Measurements from ENCODE around the gene CAMK2N2.

CAMK2N2 gene

DNA sequence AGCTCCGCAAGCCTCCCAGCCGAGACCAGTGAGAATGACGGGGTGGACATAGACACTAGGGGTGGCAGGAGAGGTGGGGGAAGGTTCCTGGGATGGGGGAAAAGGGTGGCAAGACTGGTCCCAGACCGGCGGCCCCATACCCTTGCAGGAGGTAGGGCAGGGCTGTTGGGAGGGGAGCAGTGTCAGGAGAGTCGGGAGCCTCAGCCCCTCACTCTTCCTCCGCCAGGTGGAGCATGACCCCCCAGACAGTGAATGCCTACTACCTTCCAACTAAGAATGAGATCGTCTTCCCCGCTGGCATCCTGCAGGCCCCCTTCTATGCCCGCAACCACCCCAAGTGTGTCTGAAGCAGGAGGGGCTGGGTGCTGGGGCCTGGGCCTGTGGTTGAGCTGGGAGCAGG is 29.0 kb upstream of the CAMK2N2 start:
- Histone ChIP-seq H2AFZ (ENCODE audit: low read length) (no peak overlapping the region), H3K27me3 (replicated peaks; ENCODE audit: insufficient read depth, low read length) (peaks cover 45% of the 10 kb centered on the region), H3K79me2 (ENCODE audit: low read length) (no peaks in the 10 kb centered on the region), H3K4me2 (ENCODE audit: low read depth, low read length) (no peak overlapping the region), H3K4me3 (ENCODE audit: low read length) (no peak overlapping the region), H3K9me2 (replicated peaks; ENCODE audit: insufficient read depth, low read length) (no peaks in the 10 kb centered on the region), H3F3A (ENCODE audit: insufficient read depth, low read length) (no peaks in the 10 kb centered on the region), H3K36me3 (replicated peaks; ENCODE audit: insufficient read depth, low read length) (no peaks in the 10 kb centered on the region), H3K27ac (ENCODE audit: low read length) (no peak overlapping the region), H3K9me3 (replicated peaks; ENCODE audit: insufficient read depth, low read length) (no peaks in the 10 kb centered on the region), H4K20me1 (ENCODE audit: insufficient read depth, low read length) (no peaks in the 10 kb centered on the region), H3K9ac (ENCODE audit: low read length) (no peak overlapping the region), H3K4me1 (ENCODE audit: low read length) (no peaks in the 10 kb centered on the region)
- TF ChIP-seq EZH2 (optimal IDR thresholded peaks at IDR 0.05; ENCODE audit: low read depth, low read length) (no peak), EZH2phosphoT487 (IDR thresholded peaks at IDR 0.05; ENCODE audit: low read length) (no peak)
- TF ChIP-seq, protein P1, sequence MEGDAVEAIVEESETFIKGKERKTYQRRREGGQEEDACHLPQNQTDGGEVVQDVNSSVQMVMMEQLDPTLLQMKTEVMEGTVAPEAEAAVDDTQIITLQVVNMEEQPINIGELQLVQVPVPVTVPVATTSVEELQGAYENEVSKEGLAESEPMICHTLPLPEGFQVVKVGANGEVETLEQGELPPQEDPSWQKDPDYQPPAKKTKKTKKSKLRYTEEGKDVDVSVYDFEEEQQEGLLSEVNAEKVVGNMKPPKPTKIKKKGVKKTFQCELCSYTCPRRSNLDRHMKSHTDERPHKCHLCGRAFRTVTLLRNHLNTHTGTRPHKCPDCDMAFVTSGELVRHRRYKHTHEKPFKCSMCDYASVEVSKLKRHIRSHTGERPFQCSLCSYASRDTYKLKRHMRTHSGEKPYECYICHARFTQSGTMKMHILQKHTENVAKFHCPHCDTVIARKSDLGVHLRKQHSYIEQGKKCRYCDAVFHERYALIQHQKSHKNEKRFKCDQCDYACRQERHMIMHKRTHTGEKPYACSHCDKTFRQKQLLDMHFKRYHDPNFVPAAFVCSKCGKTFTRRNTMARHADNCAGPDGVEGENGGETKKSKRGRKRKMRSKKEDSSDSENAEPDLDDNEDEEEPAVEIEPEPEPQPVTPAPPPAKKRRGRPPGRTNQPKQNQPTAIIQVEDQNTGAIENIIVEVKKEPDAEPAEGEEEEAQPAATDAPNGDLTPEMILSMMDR (IDR thresholded peaks at IDR 0.05; ENCODE audit: low read length) = no peak
- DNase-seq = no peak

DNA sequence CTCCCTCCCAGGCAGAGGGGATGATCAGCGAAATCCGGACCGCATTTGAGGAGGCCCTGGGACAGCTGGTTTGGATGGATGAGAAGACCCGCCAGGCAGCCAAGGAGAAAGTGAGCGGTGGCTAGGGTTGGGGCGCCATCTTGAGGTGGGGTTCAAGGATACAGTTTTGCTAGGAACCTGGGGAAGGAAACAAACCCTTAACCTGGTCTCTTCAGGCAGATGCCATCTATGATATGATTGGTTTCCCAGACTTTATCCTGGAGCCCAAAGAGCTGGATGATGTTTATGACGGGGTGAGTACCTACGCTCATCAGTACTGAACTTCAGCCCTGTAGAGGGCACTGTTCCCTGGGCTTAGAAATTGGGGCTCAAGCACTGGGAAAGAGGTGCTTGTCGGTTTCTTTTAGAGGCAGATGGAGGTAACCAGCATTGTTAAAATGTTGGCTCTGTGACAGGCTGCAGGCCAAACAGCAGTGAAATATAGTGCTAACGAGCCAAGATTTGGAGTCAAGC is 28.1 kb upstream of the CAMK2N2 start:
- Histone ChIP-seq H3K4me2 (ENCODE audit: low read depth, low read length) (no peak overlapping the region), H3K9me2 (replicated peaks; ENCODE audit: insufficient read depth, low read length) (no peaks in the 10 kb centered on the region), H3K4me3 (ENCODE audit: low read length) (no peak overlapping the region), H3K27ac (ENCODE audit: low read length) (no peak overlapping the region), H3K9me3 (replicated peaks; ENCODE audit: insufficient read depth, low read length) (no peaks in the 10 kb centered on the region), H3K79me2 (ENCODE audit: low read length) (no peaks in the 10 kb centered on the region), H4K20me1 (ENCODE audit: insufficient read depth, low read length) (no peaks in the 10 kb centered on the region), H3F3A (ENCODE audit: insufficient read depth, low read length) (no peaks in the 10 kb centered on the region), H2AFZ (ENCODE audit: low read length) (peak overlapping the region; percentile 2; the same call in 1 of the 2 replicates), H3K4me1 (ENCODE audit: low read length) (no peaks in the 10 kb centered on the region), H3K27me3 (replicated peaks; ENCODE audit: insufficient read depth, low read length) (peaks cover 44% of the 10 kb centered on the region), H3K36me3 (replicated peaks; ENCODE audit: insufficient read depth, low read length) (no peaks in the 10 kb centered on the region), H3K9ac (ENCODE audit: low read length) (no peak overlapping the region)
- peak; percentile 65 for DNase-seq
- TF ChIP-seq, protein P1 (IDR thresholded peaks at IDR 0.05; ENCODE audit: low read length) = peak; percentile 95
- TF ChIP-seq EZH2 (optimal IDR thresholded peaks at IDR 0.05; ENCODE audit: low read depth, low read length) (no peak), EZH2phosphoT487 (IDR thresholded peaks at IDR 0.05; ENCODE audit: low read length) (no peak)

DNA sequence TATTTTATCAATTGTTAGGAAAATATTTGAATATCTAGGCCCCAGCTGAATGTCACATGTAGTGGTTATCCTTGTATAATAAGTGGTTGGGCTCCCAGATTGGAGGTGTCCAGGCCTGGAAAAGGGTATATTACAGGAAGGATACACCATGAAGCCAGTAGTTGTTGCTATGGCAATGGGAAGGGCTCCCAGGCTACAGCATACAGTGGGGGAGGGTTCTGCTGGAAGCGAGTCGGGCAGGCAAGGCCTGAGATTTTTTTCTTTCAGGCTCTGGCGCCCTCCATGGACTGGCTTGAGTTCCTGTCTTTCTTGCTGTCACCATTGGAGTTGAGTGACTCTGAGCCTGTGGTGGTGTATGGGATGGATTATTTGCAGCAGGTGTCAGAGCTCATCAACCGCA is 23.3 kb upstream of the CAMK2N2 start:
- H3F3A ChIP-seq (ENCODE audit: insufficient read depth, low read length) = no peaks in the 10 kb centered on the region

More for the DNA sequence above, 23.3 kb upstream of the CAMK2N2 start:
- Histone ChIP-seq H3K9me2 (replicated peaks; ENCODE audit: insufficient read depth, low read length) (no peaks in the 10 kb centered on the region), H3K36me3 (replicated peaks; ENCODE audit: insufficient read depth, low read length) (no peaks in the 10 kb centered on the region), H3K79me2 (ENCODE audit: low read length) (no peaks in the 10 kb centered on the region), H3K27ac (ENCODE audit: low read length) (no peak overlapping the region), H3K4me3 (ENCODE audit: low read length) (no peak overlapping the region), H3K4me2 (ENCODE audit: low read depth, low read length) (no peak overlapping the region), H3K9ac (ENCODE audit: low read length) (no peak overlapping the region), H3K27me3 (replicated peaks; ENCODE audit: insufficient read depth, low read length) (peaks cover 41% of the 10 kb centered on the region), H3K9me3 (replicated peaks; ENCODE audit: insufficient read depth, low read length) (no peaks in the 10 kb centered on the region), H2AFZ (ENCODE audit: low read length) (no peak overlapping the region), H4K20me1 (ENCODE audit: insufficient read depth, low read length) (no peaks in the 10 kb centered on the region), H3K4me1 (ENCODE audit: low read length) (no peaks in the 10 kb centered on the region)
- DNase-seq = peak; percentile 30
- TF ChIP-seq, protein P1 (IDR thresholded peaks at IDR 0.05; ENCODE audit: low read length) = peak; percentile 41
- TF ChIP-seq EZH2 (optimal IDR thresholded peaks at IDR 0.05; ENCODE audit: low read depth, low read length) = no peak
- TF ChIP-seq EZH2phosphoT487 (IDR thresholded peaks at IDR 0.05; ENCODE audit: low read length) = no peak

Data from MM.1S (cell line).